ENCODE results near the gene CACNG3.

Gene CACNG3

GRCh38 chr16:24302636-24303035, 46.5 kb downstream of the CACNG3 start:
- no peaks in the 10 kb centered on the region for H3K4me1 ChIP-seq (ENCODE audit: control insufficient read depth, insufficient read depth, low read length, poor library complexity, severe bottlenecking)
- no peaks in the 10 kb centered on the region for H3K36me3 ChIP-seq (ENCODE audit: control insufficient read depth, insufficient read depth, low read length)
- no peak overlapping the region for H3K4me3 ChIP-seq (ENCODE audit: extremely low read depth, insufficient read depth, low read length, poor library complexity, severe bottlenecking)
- 87% methylated on average over 7 to 8 of the region's 8 CpGs for WGBS, 2 experiments (ENCODE audit: insufficient coverage in 2 of 2)
- no peak overlapping the region for H3K27ac ChIP-seq (ENCODE audit: low read depth, low read length, severe bottlenecking)
- no peaks in the 10 kb centered on the region for H3K9me3 ChIP-seq (ENCODE audit: control insufficient read depth, low read length)

GRCh38 chr16:24308200-24308599, 52.1 kb downstream of the CACNG3 start:
- 77 to 90% methylated on average over 3 to 5 of the region's 5 CpGs for WGBS, 2 experiments (ENCODE audit: insufficient coverage in 2 of 2)
- no peaks in the 10 kb centered on the region for H3K9me3 ChIP-seq (ENCODE audit: control insufficient read depth, low read length)
- H3K4me1 ChIP-seq (ENCODE audit: control insufficient read depth, insufficient read depth, low read length, poor library complexity, severe bottlenecking), result no peaks in the 10 kb centered on the region
- H3K36me3 ChIP-seq (ENCODE audit: control insufficient read depth, insufficient read depth, low read length), result no peaks in the 10 kb centered on the region
- no peak overlapping the region for H3K27ac ChIP-seq (ENCODE audit: low read depth, low read length, severe bottlenecking)
- H3K4me3 ChIP-seq (ENCODE audit: extremely low read depth, insufficient read depth, low read length, poor library complexity, severe bottlenecking), result no peak overlapping the region

DNA sequence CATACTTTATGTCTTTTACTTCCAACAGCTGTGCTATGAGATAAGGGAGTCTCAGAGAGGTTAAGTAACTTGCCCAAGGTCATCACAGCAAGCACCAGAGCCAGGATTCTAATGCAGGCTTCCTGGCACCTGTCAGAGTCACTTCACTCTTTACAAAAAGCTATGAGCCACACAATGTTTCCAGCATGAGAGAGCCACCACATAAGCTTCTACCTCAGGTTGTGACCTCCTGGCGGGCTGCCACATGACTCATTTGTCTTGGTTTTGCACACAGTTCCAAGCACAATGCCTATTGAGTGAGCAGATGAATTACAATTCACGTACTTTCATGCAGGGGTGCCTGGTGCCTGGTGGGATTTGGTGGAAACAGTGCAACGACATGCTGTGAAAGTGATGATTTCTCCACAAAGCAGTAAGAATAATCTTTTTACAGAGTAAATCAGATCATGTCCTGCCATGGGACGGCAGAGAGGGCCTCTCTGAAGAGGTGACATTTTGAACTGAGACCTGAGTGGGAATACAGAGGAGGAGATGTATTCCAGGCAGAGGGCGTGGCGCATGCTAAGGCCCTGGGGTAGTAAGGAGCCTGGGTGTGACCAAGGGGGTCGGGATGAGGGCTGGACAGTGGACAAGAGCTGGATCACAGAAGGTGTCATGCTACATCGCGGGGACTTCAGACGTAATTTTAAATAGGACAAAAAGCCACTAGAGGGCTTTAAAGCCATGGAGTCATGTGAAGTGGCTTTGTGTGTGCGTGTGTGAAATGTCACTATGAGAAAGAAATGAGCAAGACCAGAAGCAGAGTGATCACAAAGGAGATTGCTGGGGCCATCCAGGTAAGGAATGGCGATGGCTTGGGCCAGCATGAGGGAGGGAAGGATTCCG, 53.4 kb downstream of the CACNG3 start:
- 91% methylated on average over 11 to 12 of the region's 13 CpGs for WGBS, 2 experiments (ENCODE audit: insufficient coverage in 2 of 2)
- Histone ChIP-seq H3K4me1 (ENCODE audit: control insufficient read depth, insufficient read depth, low read length, poor library complexity, severe bottlenecking) (no peaks in the 10 kb centered on the region), H3K4me3 (ENCODE audit: extremely low read depth, insufficient read depth, low read length, poor library complexity, severe bottlenecking) (no peak overlapping the region)

DNA sequence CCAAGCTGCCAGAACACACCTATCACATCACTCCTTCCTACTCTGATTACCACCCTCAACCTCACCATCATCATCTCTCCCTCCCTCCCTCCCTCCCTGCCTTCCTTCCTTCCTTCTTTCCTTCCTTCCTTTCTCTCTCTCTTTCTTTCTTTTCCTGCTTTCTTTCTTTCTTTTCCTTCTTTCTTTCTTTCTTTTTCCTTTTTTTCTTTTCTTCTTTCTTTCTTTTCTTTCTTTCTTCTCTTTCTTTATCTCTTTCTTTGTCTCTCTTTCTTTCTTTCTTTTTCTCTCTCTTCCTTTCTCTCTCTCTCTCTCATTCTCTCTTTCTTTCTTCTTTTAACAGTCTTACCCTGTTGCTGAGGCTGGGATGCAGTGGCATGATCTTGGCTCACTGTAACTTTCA, 59.2 kb downstream of the CACNG3 start:
- Histone ChIP-seq H3K9me3 (ENCODE audit: control insufficient read depth, low read length) (no peaks in the 10 kb centered on the region), H3K36me3 (ENCODE audit: control insufficient read depth, insufficient read depth, low read length) (no peaks in the 10 kb centered on the region), H3K27ac (ENCODE audit: low read depth, low read length, severe bottlenecking) (no peak overlapping the region), H3K4me1 (ENCODE audit: control insufficient read depth, insufficient read depth, low read length, poor library complexity, severe bottlenecking) (no peaks in the 10 kb centered on the region), H3K4me3 (ENCODE audit: extremely low read depth, insufficient read depth, low read length, poor library complexity, severe bottlenecking) (no peak overlapping the region)

More for the DNA sequence above, 53.4 kb downstream of the CACNG3 start:
- no peaks in the 10 kb centered on the region for H3K36me3 ChIP-seq (ENCODE audit: control insufficient read depth, insufficient read depth, low read length)
- no peak overlapping the region for H3K27ac ChIP-seq (ENCODE audit: low read depth, low read length, severe bottlenecking)
- no peaks in the 10 kb centered on the region for H3K9me3 ChIP-seq (ENCODE audit: control insufficient read depth, low read length)

- no CpG with 5 or more reads among the region's 1 CpG for WGBS, 2 experiments (ENCODE audit: insufficient coverage in 2 of 2)
- no peak overlapping the region for H3K27ac ChIP-seq (ENCODE audit: low read depth, low read length, severe bottlenecking)
These were observed 62.5 kb downstream of the CACNG3 start for GRCh38 chr16:24318680-24319079.

GRCh38 chr16:24319126-24319814, 63.1 kb downstream of the CACNG3 start:
- Histone ChIP-seq H3K9me3 (ENCODE audit: control insufficient read depth, low read length) (no peaks in the 10 kb centered on the region), H3K4me3 (ENCODE audit: extremely low read depth, insufficient read depth, low read length, poor library complexity, severe bottlenecking) (no peak overlapping the region), H3K36me3 (ENCODE audit: control insufficient read depth, insufficient read depth, low read length) (no peaks in the 10 kb centered on the region), H3K27ac (ENCODE audit: low read depth, low read length, severe bottlenecking) (no peak overlapping the region), H3K4me1 (ENCODE audit: control insufficient read depth, insufficient read depth, low read length, poor library complexity, severe bottlenecking) (no peaks in the 10 kb centered on the region)
- 69 to 84% methylated on average over 4 to 5 of the region's 5 CpGs for WGBS, 2 experiments (ENCODE audit: insufficient coverage in 2 of 2)

More at GRCh38 chr16:24318680-24319079, 62.5 kb downstream of the CACNG3 start:
- H3K9me3 ChIP-seq (ENCODE audit: control insufficient read depth, low read length), result no peaks in the 10 kb centered on the region
- H3K4me3 ChIP-seq (ENCODE audit: extremely low read depth, insufficient read depth, low read length, poor library complexity, severe bottlenecking), result no peak overlapping the region
- H3K4me1 ChIP-seq (ENCODE audit: control insufficient read depth, insufficient read depth, low read length, poor library complexity, severe bottlenecking), result no peaks in the 10 kb centered on the region
- H3K36me3 ChIP-seq (ENCODE audit: control insufficient read depth, insufficient read depth, low read length), result no peaks in the 10 kb centered on the region

DNA sequence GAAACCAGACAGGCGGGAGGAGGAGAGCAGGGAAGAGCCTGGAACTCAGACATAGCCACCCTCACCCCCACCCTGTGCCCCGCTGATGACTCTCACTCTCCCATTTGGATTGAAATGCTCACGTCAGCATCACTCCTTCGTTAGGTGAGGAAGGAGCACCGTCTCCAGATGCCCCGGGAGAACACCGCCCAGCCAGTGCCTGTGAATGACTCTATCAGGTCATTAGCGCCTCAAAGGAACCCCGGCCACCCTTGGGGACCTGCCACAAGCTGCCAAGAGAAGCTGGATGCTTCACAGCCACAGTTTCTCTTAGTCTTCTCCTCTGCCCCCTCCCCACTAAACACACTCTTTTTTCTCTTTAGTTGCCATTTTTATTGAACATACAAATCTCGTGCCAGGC, 66.0 kb downstream of the CACNG3 start:
- H3K4me3 ChIP-seq (ENCODE audit: extremely low read depth, insufficient read depth, low read length, poor library complexity, severe bottlenecking), result no peak overlapping the region
- WGBS, 2 experiments (ENCODE audit: insufficient coverage in 2 of 2), result 33 to 42% methylated on average over 8 to 9 of the region's 10 CpGs

DNA sequence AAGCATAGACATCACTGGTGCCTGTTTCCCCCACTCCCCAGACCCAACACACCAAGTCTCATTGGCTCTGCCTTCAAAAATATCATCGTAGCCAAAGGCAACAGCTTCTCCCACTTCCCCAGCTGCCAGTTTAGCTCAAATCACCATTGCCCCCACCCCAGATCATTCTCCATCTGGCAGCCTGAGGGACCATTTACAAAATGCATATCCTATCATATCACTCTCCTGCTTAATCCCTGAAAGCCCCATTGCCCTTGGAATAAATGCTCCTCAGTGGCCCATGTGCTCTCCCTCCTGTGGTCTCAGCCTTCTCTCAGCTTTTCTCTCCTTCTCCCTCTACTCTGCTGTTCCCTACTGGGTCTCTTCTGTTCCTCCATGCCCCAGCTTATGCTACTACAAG, 68.3 kb downstream of the CACNG3 start:
- no peak overlapping the region for H3K27ac ChIP-seq (ENCODE audit: low read depth, low read length, severe bottlenecking)
- no peak overlapping the region for H3K4me3 ChIP-seq (ENCODE audit: extremely low read depth, insufficient read depth, low read length, poor library complexity, severe bottlenecking)
- H3K9me3 ChIP-seq (ENCODE audit: control insufficient read depth, low read length), result no peaks in the 10 kb centered on the region
- no peaks in the 10 kb centered on the region for H3K36me3 ChIP-seq (ENCODE audit: control insufficient read depth, insufficient read depth, low read length)
- H3K4me1 ChIP-seq (ENCODE audit: control insufficient read depth, insufficient read depth, low read length, poor library complexity, severe bottlenecking), result no peaks in the 10 kb centered on the region
- WGBS, 2 experiments (ENCODE audit: insufficient coverage in 2 of 2), result 86% methylated on average over 1 of the region's 1 CpG; no CpG with 5 or more reads in 1 of the 2 experiments

More for the DNA sequence above, 66.0 kb downstream of the CACNG3 start:
- H3K36me3 ChIP-seq (ENCODE audit: control insufficient read depth, insufficient read depth, low read length), result no peaks in the 10 kb centered on the region
- H3K27ac ChIP-seq (ENCODE audit: low read depth, low read length, severe bottlenecking), result no peak overlapping the region
- no peaks in the 10 kb centered on the region for H3K9me3 ChIP-seq (ENCODE audit: control insufficient read depth, low read length)
- no peaks in the 10 kb centered on the region for H3K4me1 ChIP-seq (ENCODE audit: control insufficient read depth, insufficient read depth, low read length, poor library complexity, severe bottlenecking)

GRCh38 chr16:24328835-24329452, 72.8 kb downstream of the CACNG3 start:
- H3K9me3 ChIP-seq (ENCODE audit: control insufficient read depth, low read length), result no peaks in the 10 kb centered on the region
- H3K36me3 ChIP-seq (ENCODE audit: control insufficient read depth, insufficient read depth, low read length), result no peaks in the 10 kb centered on the region
- WGBS, 2 experiments (ENCODE audit: insufficient coverage in 2 of 2), result 80 to 82% methylated on average over 9 to 10 of the region's 14 CpGs
- H3K4me1 ChIP-seq (ENCODE audit: control insufficient read depth, insufficient read depth, low read length, poor library complexity, severe bottlenecking), result no peaks in the 10 kb centered on the region
- no peak overlapping the region for H3K27ac ChIP-seq (ENCODE audit: low read depth, low read length, severe bottlenecking)
- no peak overlapping the region for H3K4me3 ChIP-seq (ENCODE audit: extremely low read depth, insufficient read depth, low read length, poor library complexity, severe bottlenecking)

- no peaks in the 10 kb centered on the region for H3K9me3 ChIP-seq (ENCODE audit: control insufficient read depth, low read length)
- H3K4me1 ChIP-seq (ENCODE audit: control insufficient read depth, insufficient read depth, low read length, poor library complexity, severe bottlenecking), result no peaks in the 10 kb centered on the region
- H3K4me3 ChIP-seq (ENCODE audit: extremely low read depth, insufficient read depth, low read length, poor library complexity, severe bottlenecking), result no peak overlapping the region
- H3K27ac ChIP-seq (ENCODE audit: low read depth, low read length, severe bottlenecking), result no peak overlapping the region
- no peaks in the 10 kb centered on the region for H3K36me3 ChIP-seq (ENCODE audit: control insufficient read depth, insufficient read depth, low read length)
- 80 to 81% methylated on average over 1 to 3 of the region's 3 CpGs for WGBS, 2 experiments (ENCODE audit: insufficient coverage in 2 of 2)
These were observed 76.0 kb downstream of the CACNG3 start for GRCh38 chr16:24332178-24332577.
